ENCODE data around the gene SPN. TPM values are rescaled to one million over a fixed set of nuclear protein-coding genes. Genes with fewer than 3 reads are reported as not detected.

Gene SPN
- total and polyA plus RNA-seq, 9 of the 15 experiments (the other 6 are each of a cell fraction or from before 2014, with no cell fraction given) = 24.3 to 225 (median 79.4) TPM

GRCh38 chr16:29663016-29663806, at the start of gene SPN (continued):
- TF ChIP-seq SMAD4 (CRISPR knock-in tag; conservative IDR thresholded peaks at IDR 0.05) = peak; percentile 77
- 0 out of 2 replicates have a peak, but pooled peaks have one; percentile 33 for TF ChIP-seq NR2C2 (CRISPR knock-in tag; IDR thresholded peaks at IDR 0.05)
- TF ChIP-seq NR2C2 (tag; IDR thresholded peaks at IDR 0.05) = peak; percentile 73
- TF ChIP-seq MEIS2 (IDR thresholded peaks at IDR 0.05; ENCODE audit: partially characterized antibody) = peak; percentile 47
- TF ChIP-seq ATF7 (IDR thresholded peaks at IDR 0.05) = peak; percentile 66; the same call in 1 of the 2 replicates
- TF ChIP-seq ZNF740 (CRISPR knock-in tag; IDR thresholded peaks at IDR 0.05) = peak; percentile 72
- peak in 1 of 2 experiments; percentile 55; a peak in 1 of 4 replicates for TF ChIP-seq ZNF740 (tag; IDR thresholded peaks at IDR 0.05)
- TF ChIP-seq HLTF (IDR thresholded peaks at IDR 0.05) = 0 out of 2 replicates have a peak, but pooled peaks have one; percentile 10
- peak; percentile 94 for TF ChIP-seq MYNN (IDR thresholded peaks at IDR 0.05)
- TF ChIP-seq MYNN (CRISPR knock-in tag; IDR thresholded peaks at IDR 0.05) = no peak
- TF ChIP-seq ZNF282 (CRISPR knock-in tag; IDR thresholded peaks at IDR 0.05) = no peak
- 0 out of 2 replicates have a peak, but pooled peaks have one; percentile 46 for TF ChIP-seq SP1 (CRISPR knock-in tag; IDR thresholded peaks at IDR 0.05)
- peak; percentile 31 for TF ChIP-seq ZNF384 (IDR thresholded peaks at IDR 0.05; ENCODE audit: low read depth, low read length)
- peak; percentile 95 for TF ChIP-seq TCF3 (CRISPR knock-in tag; IDR thresholded peaks at IDR 0.05)
- TF ChIP-seq POLR2AphosphoS5 (IDR thresholded peaks at IDR 0.05; ENCODE audit: control insufficient read depth, insufficient read depth, low read depth, low read length) = peak; percentile 85
- TF ChIP-seq EP400 (IDR thresholded peaks at IDR 0.05) = peak; percentile 75
- peak in 1 of 2 experiments; percentile 28; a peak in 1 of 4 replicates for TF ChIP-seq RAD21 (CRISPR knock-in tag; conservative IDR thresholded peaks at IDR 0.05 in 1 of 2, IDR thresholded peaks at IDR 0.05 in 1 of 2)
- TF ChIP-seq BMI1 (IDR thresholded peaks at IDR 0.05; ENCODE audit: low read length) = no peak
- peak; percentile 93 for TF ChIP-seq ARID1B (IDR thresholded peaks at IDR 0.05)
- peak; percentile 62 for TF ChIP-seq SPI1 (IDR thresholded peaks at IDR 0.05; ENCODE audit: borderline replicate concordance, low read depth, low read length)
- TF ChIP-seq SMARCC2 (IDR thresholded peaks at IDR 0.05; ENCODE audit: low read depth) = no peak; the same call in 1 of the 2 replicates
- peak; percentile 31; the same call in 1 of the 2 replicates for TF ChIP-seq NFE2 (IDR thresholded peaks at IDR 0.05; ENCODE audit: low read depth)
- TF ChIP-seq KLF16 (IDR thresholded peaks at IDR 0.05) = peak; percentile 96
- no peak for TF ChIP-seq ZNF280A (IDR thresholded peaks at IDR 0.05; ENCODE audit: low read depth, partially characterized antibody)
- TF ChIP-seq SMARCE1 (IDR thresholded peaks at IDR 0.05) = peak; percentile 67
- TF ChIP-seq SAP30 (IDR thresholded peaks at IDR 0.05; ENCODE audit: borderline replicate concordance, insufficient read depth, low read depth, low read length, poor library complexity, severe bottlenecking) = peak; percentile 5
- TF ChIP-seq RBFOX2 (IDR thresholded peaks at IDR 0.05; ENCODE audit: low read depth, low read length) = peak; percentile 91
